Keratinocyte (primary cell): ENCODE data around the gene COA7.

Experiments
- CTCF ChIP-seq, 3 experiments: IDR thresholded peaks in 1 of 3; conservative IDR thresholded peaks in 1 of 3; optimal IDR thresholded peaks in 1 of 3; 2 replicates in 2 of 3; 3 replicates in 1 of 3; pipeline versions ENCODE3 to v1.5.1; 2011; ENCODE audit warnings: low read length in 3 of 3, mild to moderate bottlenecking in 3 of 3, moderate library complexity in 2 of 3, control low read depth in 1 of 3, inconsistent platforms in 1 of 3; ENCODE audit not compliant: insufficient read depth in 2 of 3; ENCODE audit errors: extremely low read depth in 1 of 3
- EZH2 ChIP-seq: IDR thresholded peaks from one replicate; pipeline ENCODE4 v1.6.1; 2012; ENCODE audit warnings: inconsistent platforms, mild to moderate bottlenecking, low read length, moderate library complexity

DNA sequence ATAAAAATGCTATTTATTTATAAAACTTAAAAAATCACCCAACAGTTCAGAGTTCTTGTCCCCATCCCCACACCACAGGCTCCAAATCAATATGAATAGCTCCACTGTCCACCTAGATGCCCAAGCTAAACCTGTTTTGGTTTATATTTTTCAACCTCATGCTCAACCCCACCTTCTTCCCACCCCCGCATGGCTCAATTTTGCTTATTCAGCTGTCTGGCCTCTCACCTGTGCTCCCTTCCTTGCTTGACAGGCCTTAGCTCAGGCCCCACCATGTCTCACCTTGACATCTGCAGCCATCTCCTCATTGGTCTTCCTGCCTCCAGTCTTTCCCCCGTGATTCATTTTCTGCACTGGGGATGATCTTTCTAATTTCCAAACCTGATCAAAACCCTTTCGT lies 17.8 kb downstream of the COA7 start:
- no peak for TF ChIP-seq CTCF (optimal IDR thresholded peaks at IDR 0.05 in 1 of 3, IDR thresholded peaks at IDR 0.05 in 1 of 3, conservative IDR thresholded peaks at IDR 0.05 in 1 of 3; ENCODE audit: extremely low read depth in 1 of 3, insufficient read depth in 2 of 3, low read length in 3 of 3)
- no peak for TF ChIP-seq EZH2
